ENCODE data around the gene PPFIA1.

The PPFIA1 gene

GRCh38 chr11:70270104-70270876, at the start of gene PPFIA1:
PPFIA1 (plus strand) TSS chr11:70270690; CDS start chr11:70272173, 1,483 bp downstream.
- DNase-seq: peak; percentile 82 to 99

- DNase-seq: no peak
Measured at GRCh38 chr11:70220920-70221319, 49.6 kb upstream of the PPFIA1 start.

GRCh38 chr11:70225681-70226177, 44.8 kb upstream of the PPFIA1 start:
- DNase-seq: peak; percentile 65 to 88

GRCh38 chr11:70226183-70226582, 44.3 kb upstream of the PPFIA1 start:
- DNase-seq: peak in 1 of 2 experiments; percentile 50

GRCh38 chr11:70226967-70227366, 43.5 kb upstream of the PPFIA1 start:
- DNase-seq: peak in 1 of 2 experiments; percentile 37

- DNase-seq: no peak
Measured at GRCh38 chr11:70229737-70230136, 40.8 kb upstream of the PPFIA1 start.

GRCh38 chr11:70230151-70230839, 40.2 kb upstream of the PPFIA1 start:
- DNase-seq: no peak

- no peak for DNase-seq
Measured at GRCh38 chr11:70230840-70231710, 39.4 kb upstream of the PPFIA1 start.

GRCh38 chr11:70233034-70233433, 37.5 kb upstream of the PPFIA1 start:
- no peak for DNase-seq

- no peak for DNase-seq
Measured at GRCh38 chr11:70233511-70233934, 37.0 kb upstream of the PPFIA1 start.

- DNase-seq: no peak
Measured at GRCh38 chr11:70233962-70234361, 36.5 kb upstream of the PPFIA1 start.

- peak in 1 of 2 experiments; percentile 38 for DNase-seq
Measured at GRCh38 chr11:70240337-70240736, 30.2 kb upstream of the PPFIA1 start.

GRCh38 chr11:70241709-70242108, 28.8 kb upstream of the PPFIA1 start:
- no peak for DNase-seq

- DNase-seq: no peak
Measured at GRCh38 chr11:70242885-70243284, 27.6 kb upstream of the PPFIA1 start.

GRCh38 chr11:70243912-70244652, 26.4 kb upstream of the PPFIA1 start:
- DNase-seq: no peak

- no peak for DNase-seq
Measured at GRCh38 chr11:70244698-70245097, 25.8 kb upstream of the PPFIA1 start.

- DNase-seq: no peak
Measured at GRCh38 chr11:70246196-70246595, 24.3 kb upstream of the PPFIA1 start.

GRCh38 chr11:70247042-70247709, 23.3 kb upstream of the PPFIA1 start:
- no peak for DNase-seq

GRCh38 chr11:70247710-70248072, 22.8 kb upstream of the PPFIA1 start:
- no peak for DNase-seq

GRCh38 chr11:70250876-70251658, 19.4 kb upstream of the PPFIA1 start:
- DNase-seq: no peak
